GM23338 (cell line): ENCODE results near the gene EVI5L. TPM values are rescaled to one million over a fixed set of nuclear protein-coding genes. Genes with fewer than 3 reads are reported as not detected.

Experiments used
- CREB1 ChIP-seq: fragments of 250-450 bp; sonication (Bioruptor Pico); IDR thresholded peaks from 2 replicates; pipeline ENCODE4 v1.5.0; 2020; ENCODE audit warnings: low read depth, mild to moderate bottlenecking, moderate library complexity
- ETS1 ChIP-seq: IDR thresholded peaks from 2 replicates; pipeline ENCODE4 v1.6.1; 2016; ENCODE audit warnings: antibody characterized with exemption
- EZH2 ChIP-seq: fragments of 200-600 bp; sonication (generic); IDR thresholded peaks from one replicate; pipeline ENCODE4 v1.8.0; 2017; ENCODE audit warnings: antibody characterized with exemption, mild to moderate bottlenecking, low read depth; ENCODE audit not compliant: unreplicated experiment
- EZH2phosphoT487 ChIP-seq: fragments of 200-600 bp; sonication (generic); IDR thresholded peaks from one replicate; pipeline ENCODE4 v1.8.1; 2018; ENCODE audit warnings: antibody characterized with exemption; ENCODE audit not compliant: unreplicated experiment
- NANOG ChIP-seq: IDR thresholded peaks from 2 replicates; pipeline ENCODE4 v1.6.1; 2016; ENCODE audit warnings: antibody characterized with exemption, borderline replicate concordance
- REST ChIP-seq: IDR thresholded peaks from one replicate; pipeline ENCODE4 v1.6.1; 2018; ENCODE audit warnings: antibody characterized with exemption; ENCODE audit not compliant: unreplicated experiment
- ZNF462 ChIP-seq: fragments of 250-450 bp; sonication (Bioruptor Pico); IDR thresholded peaks from 2 replicates; pipeline ENCODE4 v1.5.0; 2020; ENCODE audit warnings: mild to moderate bottlenecking, moderate library complexity
- polyA plus RNA-seq: library from polyadenylated mRNA; unstranded; fragments of >200 nt; fragmentation: Nextera tagmentation; extraction: Ambion mirVana; gene quantifications from 2 replicates; pipeline ENCODE4 v1.2.1, GENCODE V29; 2016
- total RNA-seq: library from RNA; depleted of rRNA; stranded (reverse); fragments of >200 nt; shearing (Covaris generic); gene quantifications from 2 replicates; pipeline ENCODE4 v1.2.3, GENCODE V29; 2014

Gene EVI5L
- total and polyA plus RNA-seq, 2 experiments from 2014 or later: 4.5 to 16.2 TPM

- no peak for TF ChIP-seq ZNF462 (CRISPR knock-in tag)
- TF ChIP-seq EZH2: no peak
- no peak for TF ChIP-seq EZH2phosphoT487
- no peak for TF ChIP-seq ETS1
- TF ChIP-seq NANOG: no peak
- no peak for TF ChIP-seq CREB1 (CRISPR knock-in tag)
- TF ChIP-seq REST: no peak
Measured at GRCh38 chr19:7912697-7913564, 82.9 kb downstream of the EVI5L start (continued).
